ENCODE measurements around the gene IGHMBP2. TPM values are rescaled to one million over a fixed set of nuclear protein-coding genes. Genes with fewer than 3 reads are reported as not detected.

The IGHMBP2 gene
- total and polyA plus RNA-seq, 2 of the 8 experiments (the other 6 are each of a cell fraction or from before 2014, with no cell fraction given), result 8.4 to 17.6 TPM

GRCh38 chr11:68927280-68928135 is 23.8 kb downstream of the IGHMBP2 start (continued):
- TF ChIP-seq JUN (IDR thresholded peaks at IDR 0.05; ENCODE audit: low read depth, low read length), result no peak

Data from H1 (cell line).